AG09319 (cell line): ENCODE results near the gene NENF.

ENCODE experiments used
- DNase-seq: peaks from one replicate; pipeline ENCODE4 v3.0.0-alpha.2; 2010; ENCODE audit warnings: low read depth; ENCODE audit errors: extremely low read depth
- TF ChIP-seq, protein P1 (sequence below): IDR thresholded peaks from 2 replicates; pipeline ENCODE4 v1.5.1; 2011; ENCODE audit warnings: low read depth, mild to moderate bottlenecking, inconsistent platforms, low read length, moderate library complexity

The NENF gene

DNA sequence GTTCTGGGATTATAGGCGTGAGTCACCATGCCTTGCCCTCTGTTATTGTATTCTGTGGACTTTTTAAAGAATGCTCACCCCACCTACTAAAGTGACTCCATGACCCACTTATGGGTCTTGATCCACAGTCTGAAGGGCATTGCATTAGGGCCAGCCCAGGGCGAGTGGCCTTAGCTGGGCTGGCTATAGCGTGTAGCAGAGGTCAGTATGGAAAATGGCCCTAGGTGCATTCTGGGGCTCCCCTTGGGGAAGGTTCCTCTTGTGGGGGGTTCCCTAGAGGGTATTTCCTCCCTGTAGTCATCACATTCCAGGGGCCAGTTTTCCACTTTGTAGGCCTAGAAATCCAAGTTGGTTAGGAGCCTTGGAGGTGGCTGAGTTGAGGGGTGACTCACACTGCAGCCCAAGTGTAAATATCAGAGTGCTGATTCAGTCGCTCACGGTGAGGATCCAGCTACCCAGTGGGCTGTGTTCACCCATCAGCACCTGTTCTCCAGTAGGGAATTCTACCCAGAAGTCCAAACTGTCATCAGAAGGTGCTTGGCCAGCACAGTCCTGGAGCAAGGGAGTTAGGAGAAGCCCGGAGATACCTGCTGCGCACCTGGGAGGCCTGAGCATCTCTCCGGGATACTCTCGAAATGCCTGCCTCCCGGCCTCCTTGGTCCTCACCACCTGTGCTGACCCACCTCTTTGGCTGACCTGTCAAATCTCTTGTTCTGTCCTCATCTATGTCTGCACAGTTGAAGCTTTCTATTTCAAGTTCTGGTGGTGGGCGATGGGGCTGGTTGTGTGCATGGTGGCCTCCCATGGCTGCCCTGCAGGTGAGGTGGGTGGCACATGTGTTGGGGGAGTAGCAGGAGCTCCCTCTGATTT, 52.2 kb downstream of the NENF start:
- TF ChIP-seq, protein P1, sequence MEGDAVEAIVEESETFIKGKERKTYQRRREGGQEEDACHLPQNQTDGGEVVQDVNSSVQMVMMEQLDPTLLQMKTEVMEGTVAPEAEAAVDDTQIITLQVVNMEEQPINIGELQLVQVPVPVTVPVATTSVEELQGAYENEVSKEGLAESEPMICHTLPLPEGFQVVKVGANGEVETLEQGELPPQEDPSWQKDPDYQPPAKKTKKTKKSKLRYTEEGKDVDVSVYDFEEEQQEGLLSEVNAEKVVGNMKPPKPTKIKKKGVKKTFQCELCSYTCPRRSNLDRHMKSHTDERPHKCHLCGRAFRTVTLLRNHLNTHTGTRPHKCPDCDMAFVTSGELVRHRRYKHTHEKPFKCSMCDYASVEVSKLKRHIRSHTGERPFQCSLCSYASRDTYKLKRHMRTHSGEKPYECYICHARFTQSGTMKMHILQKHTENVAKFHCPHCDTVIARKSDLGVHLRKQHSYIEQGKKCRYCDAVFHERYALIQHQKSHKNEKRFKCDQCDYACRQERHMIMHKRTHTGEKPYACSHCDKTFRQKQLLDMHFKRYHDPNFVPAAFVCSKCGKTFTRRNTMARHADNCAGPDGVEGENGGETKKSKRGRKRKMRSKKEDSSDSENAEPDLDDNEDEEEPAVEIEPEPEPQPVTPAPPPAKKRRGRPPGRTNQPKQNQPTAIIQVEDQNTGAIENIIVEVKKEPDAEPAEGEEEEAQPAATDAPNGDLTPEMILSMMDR, result no peak
- DNase-seq, result no peak

DNA sequence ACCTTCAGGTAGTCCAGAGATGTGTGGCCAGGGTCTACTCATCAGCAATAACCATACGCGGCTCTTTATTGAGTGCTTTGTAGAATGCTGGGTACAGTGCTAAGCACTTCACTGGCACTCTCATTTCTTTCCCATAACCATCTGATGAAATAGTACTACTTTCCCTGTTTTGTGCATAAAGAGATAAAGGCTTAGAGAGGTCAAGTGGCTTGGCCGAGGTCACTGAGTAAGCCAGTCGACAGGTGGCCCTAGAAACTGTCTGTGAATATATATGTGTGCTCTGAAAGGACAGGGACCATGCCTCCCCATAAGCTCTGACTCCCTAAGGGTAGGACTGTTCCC, 52.8 kb downstream of the NENF start:
- DNase-seq, result no peak
- TF ChIP-seq, protein P1, result no peak

- peak; percentile 63 for DNase-seq
- TF ChIP-seq, protein P1, result no peak
Measured at GRCh38 chr1:212485913-212486618, 53.3 kb downstream of the NENF start.

GRCh38 chr1:212486619-212486975, 53.9 kb downstream of the NENF start:
- TF ChIP-seq, protein P1, result no peak
- DNase-seq, result no peak

DNA sequence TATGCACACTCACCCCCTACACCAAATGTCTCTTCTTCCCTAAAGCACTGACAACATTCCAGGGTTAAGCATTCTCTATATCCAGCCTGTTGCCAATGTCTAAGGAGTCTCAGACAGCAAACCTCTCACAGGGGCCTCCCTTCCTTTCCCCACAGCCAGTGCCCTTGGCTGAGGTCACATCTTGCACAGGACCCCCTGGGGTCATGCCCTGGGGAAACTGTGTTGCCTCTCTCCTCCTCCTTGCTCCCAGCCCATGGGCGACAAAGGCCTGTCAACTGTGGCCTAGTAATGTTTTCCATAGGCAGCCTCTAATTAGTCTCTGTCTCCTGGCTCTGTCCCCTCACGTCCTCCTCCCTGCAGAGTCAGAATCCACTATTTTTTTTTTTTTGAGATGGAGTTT, 54.6 kb downstream of the NENF start:
- TF ChIP-seq, protein P1, result no peak
- no peak for DNase-seq

GRCh38 chr1:212487774-212488435, 55.2 kb downstream of the NENF start:
- DNase-seq, result no peak
- TF ChIP-seq, protein P1, result no peak
